Activated CD8-positive, alpha-beta T cell treated with anti-CD3 and anti-CD28 coated beads, Interleukin-2, amount 10 ng/mL, durations not matched to agents 7 days and 5 days (primary cell): ENCODE results near the gene ZNF846. TPM values are rescaled to one million over a fixed set of nuclear protein-coding genes. Genes with fewer than 3 reads are reported as not detected.
"Not testable (repeated sequence)": the region's sequence is repeated elsewhere in the genome, so short reads cannot be mapped to it uniquely, and the experiment has no call there.

Experiments
- ATAC-seq: fragments of 150-1000 bp; cut with Tn5 transposase; one replicate; pipeline ENCODE4 v1.10.0; 2021; ENCODE audit warnings: moderate library complexity
- CTCF ChIA-PET: fragments of 350-600 bp; sonication (Branson Sonifier 250); formaldehyde crosslinking; loops from one replicate; lab custom pipeline; 2021; ENCODE audit warnings: antibody characterized with exemption; lab: Charles Lee
- POLR2A ChIA-PET: fragments of 350-600 bp; sonication (Branson Sonifier 250); formaldehyde crosslinking; loops from one replicate; lab custom pipeline; 2021; ENCODE audit warnings: antibody characterized with exemption; lab: Charles Lee
- DNase-seq: peaks from one replicate; pipeline ENCODE4 v3.0.0-alpha.2; 2020
- H3K27ac Mint-ChIP-seq: one replicate; pipeline ENCODE4 v1.8.0; 2021; ENCODE audit warnings: mild to moderate bottlenecking, mixed read lengths
- H3K27me3 Mint-ChIP-seq: one replicate; pipeline ENCODE4 v1.8.0; 2021; ENCODE audit warnings: low read depth, mixed read lengths
- H3K36me3 Mint-ChIP-seq: one replicate; pipeline ENCODE4 v1.8.0; 2021; ENCODE audit warnings: low read depth, mixed read lengths
- H3K4me1 Mint-ChIP-seq: one replicate; pipeline ENCODE4 v1.8.0; 2021; ENCODE audit warnings: low read depth, mixed read lengths
- H3K4me3 Mint-ChIP-seq: one replicate; pipeline ENCODE4 v1.8.0; 2021; ENCODE audit warnings: mild to moderate bottlenecking, mixed read lengths
- H3K9me3 Mint-ChIP-seq: one replicate; pipeline ENCODE4 v1.8.0; 2022; ENCODE audit warnings: mixed read lengths; ENCODE audit not compliant: insufficient read depth
- total RNA-seq, 2 experiments: library from RNA; stranded (reverse); gene quantifications; one replicate each; pipeline ENCODE4 v1.2.3, GENCODE V29; 2021

The ZNF846 gene
- total RNA-seq, 2 experiments from 2014 or later, result 9.4 to 12.5 TPM

- DNase-seq, result no peak
Measured at GRCh38 chr19:9757544-9758501, 10.7 kb downstream of the ZNF846 start.

DNA sequence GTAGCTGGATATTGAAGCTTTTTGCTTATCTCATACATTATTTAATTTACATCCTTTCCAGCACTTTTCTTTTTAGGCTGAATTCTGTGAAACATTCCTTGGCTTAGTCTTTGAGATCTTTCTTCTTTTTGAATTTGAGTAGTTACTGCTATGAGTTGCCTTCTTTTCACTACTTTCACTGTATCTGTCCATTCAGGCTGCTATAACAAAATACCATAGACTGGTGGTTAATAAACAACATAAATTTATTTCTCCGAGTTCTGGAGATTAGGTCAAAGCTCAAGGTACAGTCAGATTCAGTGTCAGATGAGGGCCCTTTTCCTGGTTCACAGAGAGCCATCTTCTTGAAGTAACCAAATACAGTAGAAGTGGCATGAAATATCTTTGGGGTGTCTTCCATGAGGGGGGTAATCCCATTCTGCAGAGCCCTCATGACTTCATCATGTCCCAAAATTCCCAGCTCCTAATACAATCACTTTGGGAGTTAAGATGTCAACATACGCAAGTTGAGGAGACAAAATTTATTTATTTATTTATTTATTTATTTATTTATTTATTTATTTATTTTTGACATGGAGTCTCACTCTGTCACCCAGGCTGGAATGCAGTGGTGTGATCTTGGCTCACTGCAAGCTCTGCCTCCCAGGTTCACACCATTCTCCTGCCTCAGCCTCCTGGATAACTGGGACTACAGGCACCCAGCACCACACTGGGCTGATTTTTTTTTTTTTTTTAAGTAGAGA lies 15.7 kb downstream of the ZNF846 start:
- ATAC-seq (no peak), DNase-seq (no peak)
- no peak overlapping the region for H3K4me3 Mint-ChIP-seq
- no peaks in the 10 kb centered on the region for H3K4me1 Mint-ChIP-seq
- H3K9me3 Mint-ChIP-seq, result peaks cover 40% of the 10 kb centered on the region
- POLR2A ChIA-PET, result no interaction called here
- CTCF ChIA-PET, result no interaction called here
- no peaks in the 10 kb centered on the region for H3K27me3 Mint-ChIP-seq
- peaks cover 21% of the 10 kb centered on the region for H3K36me3 Mint-ChIP-seq
- H3K27ac Mint-ChIP-seq, result no peak overlapping the region

More at GRCh38 chr19:9757544-9758501, 10.7 kb downstream of the ZNF846 start:
- CTCF ChIA-PET, result no interaction called here
- H3K27me3 Mint-ChIP-seq, result no peaks in the 10 kb centered on the region
- no peak overlapping the region for H3K27ac Mint-ChIP-seq
- H3K4me3 Mint-ChIP-seq, result no peak overlapping the region
- peaks cover 49% of the 10 kb centered on the region for H3K9me3 Mint-ChIP-seq
- H3K36me3 Mint-ChIP-seq, result peaks cover 51% of the 10 kb centered on the region
- no peak for ATAC-seq
- POLR2A ChIA-PET, result no interaction called here
- H3K4me1 Mint-ChIP-seq, result no peaks in the 10 kb centered on the region

DNA sequence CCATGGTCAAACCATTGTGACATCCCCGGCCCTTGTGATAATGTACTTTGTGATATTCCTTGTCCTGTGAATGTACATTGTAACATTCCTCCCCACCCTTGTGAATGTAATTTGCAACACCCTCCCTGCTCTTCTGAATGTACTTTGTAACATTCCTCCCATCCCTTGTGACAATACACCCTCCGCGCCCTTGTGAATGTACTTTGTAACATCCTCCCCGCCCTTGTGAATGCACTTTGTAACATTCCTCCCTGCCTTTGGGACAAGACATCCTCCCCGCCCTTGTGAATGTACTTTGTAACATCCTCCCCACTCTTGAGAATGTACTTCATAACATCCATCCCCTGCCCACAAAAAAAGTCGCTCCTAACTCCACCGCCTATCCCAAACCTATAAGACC lies 17.1 kb downstream of the ZNF846 start:
- H3K27ac Mint-ChIP-seq, result no peak overlapping the region
- POLR2A ChIA-PET, result no interaction called here

DNA sequence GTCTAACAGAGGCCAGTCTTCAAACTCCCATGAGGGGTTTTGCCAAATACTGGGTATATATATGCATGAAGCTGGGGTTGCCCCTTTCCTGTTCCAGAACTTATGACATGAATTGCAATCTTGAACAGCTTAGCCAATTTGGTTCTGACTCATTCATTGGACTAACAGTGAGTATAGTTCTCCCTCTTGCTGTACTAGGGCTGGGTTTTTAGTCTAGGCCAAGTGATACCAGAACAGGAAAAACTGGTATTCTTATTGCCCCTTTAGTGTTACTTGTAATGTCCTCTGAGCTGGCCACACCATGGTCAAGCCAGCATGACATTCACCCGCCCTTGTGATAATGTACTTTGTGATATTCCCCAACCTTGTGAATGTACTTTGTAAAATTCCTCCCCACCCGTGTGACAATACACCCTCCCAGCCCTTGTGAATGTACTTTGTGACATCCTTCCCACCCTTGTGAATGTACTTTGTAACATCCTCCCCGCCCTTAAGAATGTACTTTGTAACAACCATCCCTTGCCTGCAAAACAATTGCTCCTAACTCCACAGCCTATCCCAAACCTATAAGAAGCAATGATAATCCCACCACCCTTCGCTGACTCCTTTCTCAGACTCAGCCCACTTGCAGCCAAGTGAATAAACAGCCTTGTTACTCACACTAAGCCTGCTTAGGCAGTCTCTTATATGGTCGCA lies 26.9 kb downstream of the ZNF846 start:
- Mint-ChIP-seq H3K27ac (no peak overlapping the region), H3K4me3 (no peak overlapping the region), H3K27me3 (no peaks in the 10 kb centered on the region), H3K4me1 (no peaks in the 10 kb centered on the region), H3K9me3 (peaks cover 14% of the 10 kb centered on the region), H3K36me3 (no peaks in the 10 kb centered on the region)
- DNase-seq (no peak), ATAC-seq (no peak)
- POLR2A ChIA-PET, result no interaction called here
- CTCF ChIA-PET, result no interaction called here

More for the DNA sequence above, 17.1 kb downstream of the ZNF846 start:
- no peaks in the 10 kb centered on the region for H3K4me1 Mint-ChIP-seq
- CTCF ChIA-PET, result no interaction called here
- DNase-seq, result no peak
- peaks cover 29% of the 10 kb centered on the region for H3K9me3 Mint-ChIP-seq
- no peaks in the 10 kb centered on the region for H3K27me3 Mint-ChIP-seq
- peaks cover 13% of the 10 kb centered on the region for H3K36me3 Mint-ChIP-seq
- H3K4me3 Mint-ChIP-seq, result no peak overlapping the region
- ATAC-seq, result no peak

DNA sequence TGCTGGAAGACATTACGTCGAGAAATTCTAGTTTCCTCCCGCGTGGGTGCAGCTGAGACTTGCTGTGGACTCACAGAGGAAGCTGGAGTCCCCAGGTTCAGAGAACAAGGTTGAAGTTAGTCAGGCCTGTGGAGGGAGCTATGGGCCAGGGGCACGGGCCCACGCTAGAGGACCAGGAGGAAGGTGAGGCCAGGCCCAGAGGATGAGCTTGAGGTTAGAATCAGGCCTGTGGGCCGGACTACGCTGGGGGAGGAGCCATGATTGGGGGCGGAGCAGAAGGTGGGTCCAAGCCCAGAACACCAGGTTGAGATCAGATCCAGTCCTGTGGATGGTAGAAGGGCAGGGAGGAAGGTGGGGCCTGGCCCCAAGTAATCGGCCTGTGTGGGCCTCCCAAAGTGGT lies 32.6 kb downstream of the ZNF846 start:
- H3K9me3 Mint-ChIP-seq, result peaks cover 3% of the 10 kb centered on the region
- ChIA-PET CTCF (no interaction called here), POLR2A (no interaction called here)
- H3K27me3 Mint-ChIP-seq, result no peaks in the 10 kb centered on the region
- ATAC-seq (no peak), DNase-seq (no peak)
- H3K4me3 Mint-ChIP-seq, result no peak overlapping the region
- no peak overlapping the region for H3K27ac Mint-ChIP-seq
- no peaks in the 10 kb centered on the region for H3K4me1 Mint-ChIP-seq
- no peaks in the 10 kb centered on the region for H3K36me3 Mint-ChIP-seq

- H3K36me3 Mint-ChIP-seq, H3K4me3 Mint-ChIP-seq, H3K27ac Mint-ChIP-seq, H3K27me3 Mint-ChIP-seq, CTCF ChIA-PET, H3K4me1 Mint-ChIP-seq, H3K9me3 Mint-ChIP-seq, ATAC-seq, POLR2A ChIA-PET, DNase-seq: not testable (repeated sequence)
Measured at GRCh38 chr19:9730056-9730455, 38.5 kb downstream of the ZNF846 start.

GRCh38 chr19:9729162-9729561 lies 39.4 kb downstream of the ZNF846 start:
- no peak overlapping the region for H3K4me3 Mint-ChIP-seq
- ChIA-PET POLR2A (no interaction called here), CTCF (no interaction called here)
- H3K27ac Mint-ChIP-seq, result no peak overlapping the region
- H3K36me3 Mint-ChIP-seq, result no peaks in the 10 kb centered on the region
- no peak for DNase-seq
- no peaks in the 10 kb centered on the region for H3K27me3 Mint-ChIP-seq
- peaks cover 7% of the 10 kb centered on the region for H3K9me3 Mint-ChIP-seq
- no peaks in the 10 kb centered on the region for H3K4me1 Mint-ChIP-seq
- no peak for ATAC-seq

DNA sequence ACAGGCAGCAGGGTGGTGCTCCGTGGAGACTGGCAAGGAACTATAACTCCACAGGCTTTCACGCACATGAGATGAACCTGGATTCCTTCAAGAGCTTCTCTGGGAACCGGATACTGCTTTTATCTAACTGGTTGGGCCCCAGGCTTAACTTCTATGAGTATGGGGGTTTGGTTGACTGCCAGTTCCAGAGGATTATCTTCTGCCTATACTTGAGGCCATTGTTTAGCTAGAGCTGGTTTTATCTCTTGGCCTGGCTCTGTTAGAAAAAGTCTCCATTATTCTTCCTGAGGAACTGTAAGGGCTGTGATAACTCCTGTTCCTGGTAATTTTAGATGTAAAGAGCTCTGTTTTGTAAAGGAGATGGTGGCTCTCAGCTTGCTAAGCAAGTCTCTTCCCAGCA lies 40.9 kb downstream of the ZNF846 start:
- H3K4me3 Mint-ChIP-seq, result no peak overlapping the region
- H3K4me1 Mint-ChIP-seq, result no peaks in the 10 kb centered on the region
- H3K9me3 Mint-ChIP-seq, result peaks cover 17% of the 10 kb centered on the region
- DNase-seq, result no peak
- CTCF ChIA-PET, result no interaction called here
- peaks cover 2% of the 10 kb centered on the region for H3K36me3 Mint-ChIP-seq
- no peak overlapping the region for H3K27ac Mint-ChIP-seq
- no peaks in the 10 kb centered on the region for H3K27me3 Mint-ChIP-seq
- ATAC-seq, result no peak
- POLR2A ChIA-PET, result no interaction called here

GRCh38 chr19:9725508-9726201 lies 42.9 kb downstream of the ZNF846 start:
- H3K27ac Mint-ChIP-seq, POLR2A ChIA-PET, CTCF ChIA-PET, H3K4me1 Mint-ChIP-seq, H3K27me3 Mint-ChIP-seq, ATAC-seq, H3K4me3 Mint-ChIP-seq, DNase-seq, H3K36me3 Mint-ChIP-seq: not testable (repeated sequence)
- peaks cover 17% of the 10 kb centered on the region for H3K9me3 Mint-ChIP-seq

DNA sequence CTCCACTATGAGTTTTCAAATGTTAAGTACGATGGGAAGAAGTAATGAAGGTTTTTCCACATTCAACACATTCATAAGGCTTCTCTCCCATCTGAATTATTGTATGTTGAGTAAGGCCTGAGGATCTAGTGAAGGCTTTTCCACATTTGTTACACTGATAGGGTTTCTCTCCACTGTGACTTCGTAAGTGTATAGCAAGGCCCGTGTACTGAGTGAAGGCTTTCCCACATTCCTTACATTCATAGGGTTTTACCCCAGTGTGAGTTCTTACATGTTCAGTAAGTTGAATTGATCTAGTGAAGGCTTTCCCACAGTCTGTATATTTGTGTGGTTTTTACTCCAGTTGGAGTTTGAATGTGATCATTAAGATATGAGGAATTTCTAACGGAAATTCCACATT lies 44.4 kb downstream of the ZNF846 start:
- no peak overlapping the region for H3K27ac Mint-ChIP-seq
- H3K4me3 Mint-ChIP-seq, result no peak overlapping the region
- no peaks in the 10 kb centered on the region for H3K27me3 Mint-ChIP-seq
- POLR2A ChIA-PET, result no interaction called here
- H3K36me3 Mint-ChIP-seq, result peaks cover 5% of the 10 kb centered on the region
- DNase-seq (no peak), ATAC-seq (no peak)
- CTCF ChIA-PET, result no interaction called here
- peaks cover 13% of the 10 kb centered on the region for H3K9me3 Mint-ChIP-seq
- H3K4me1 Mint-ChIP-seq, result peaks cover 7% of the 10 kb centered on the region

DNA sequence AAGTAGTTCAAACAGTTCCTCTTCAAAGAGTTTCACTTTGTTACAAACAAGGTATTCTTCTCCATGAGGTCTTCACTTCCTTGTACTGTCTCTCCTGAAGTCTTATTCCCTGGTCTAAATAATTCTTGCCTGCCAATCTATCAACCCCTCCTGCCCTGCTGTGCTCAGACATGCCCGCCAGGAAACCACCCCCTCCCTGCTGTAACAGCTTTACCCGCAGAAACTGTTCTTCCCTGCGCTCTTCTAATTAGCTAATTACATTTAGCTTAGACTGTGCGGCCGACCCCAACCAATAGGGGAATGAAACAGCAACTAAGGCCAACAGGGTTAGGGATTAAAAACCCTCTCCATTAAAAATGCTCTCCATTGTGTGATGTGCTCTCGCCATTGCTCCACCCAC lies 46.7 kb downstream of the ZNF846 start:
- H3K4me1 Mint-ChIP-seq, result peaks cover 7% of the 10 kb centered on the region
- POLR2A ChIA-PET, result no interaction called here
- peak overlapping the region; percentile 36 for H3K27ac Mint-ChIP-seq
- CTCF ChIA-PET, result interaction anchor here (1.1 kb wide), 1 partner anchor 377 kb away, joined by 3 read pairs; no protein-coding TSS in a partner anchor
- H3K9me3 Mint-ChIP-seq, result peaks cover 13% of the 10 kb centered on the region
- DNase-seq (no peak), ATAC-seq (no peak)
- no peaks in the 10 kb centered on the region for H3K27me3 Mint-ChIP-seq
- peaks cover 5% of the 10 kb centered on the region for H3K36me3 Mint-ChIP-seq
- no peak overlapping the region for H3K4me3 Mint-ChIP-seq
